Caco-2 (cell line): ENCODE results near the gene ZBTB22. TPM values are rescaled to one million over a fixed set of nuclear protein-coding genes. Genes with fewer than 3 reads are reported as not detected.
A peak's percentile ranks its signal among the peaks of the same experiment; 100 is the strongest.

ENCODE experiments used
- BruUV-seq: library from RNA; stranded (reverse); fragments of 400-500 nt; replicated peaks from 2 replicates; lab custom pipeline; 2021; lab: Mats Ljungman, UMichigan
- CTCF ChIA-PET: fragments of 300-600 bp; sonication (Branson Sonifier 250); formaldehyde crosslinking; loops from one replicate; lab custom pipeline; 2022; ENCODE audit warnings: antibody characterized with exemption; lab: Charles Lee
- POLR2A ChIA-PET: fragments of 300-600 bp; sonication (Branson Sonifier 250); formaldehyde crosslinking; loops from one replicate; lab custom pipeline; 2022; ENCODE audit warnings: antibody characterized with exemption; lab: Charles Lee
- DNase-seq, 2 experiments: peaks; one replicate each; pipeline versions ENCODE4 v3.0.0 to v3.0.0-alpha.2; 2020 to 2022
- H3K27me3 ChIP-seq: replicated peaks from 2 replicates; pipeline ENCODE4 v1.6.0; 2011; ENCODE audit warnings: low read length; ENCODE audit not compliant: control insufficient read depth, insufficient read depth
- H3K36me3 ChIP-seq: 2 replicates; pipeline ENCODE4 v1.5.1; 2011; ENCODE audit warnings: low read length; ENCODE audit not compliant: control insufficient read depth, insufficient read depth
- H3K4me1 ChIP-seq: fragments of 250-450 bp; sonication (Bioruptor Pico); 2 replicates; pipeline ENCODE4 v1.5.1; 2020; ENCODE audit warnings: mild to moderate bottlenecking
- H3K4me3 ChIP-seq: 2 replicates; pipeline ENCODE4 v1.5.1; 2011; ENCODE audit warnings: low read depth, mild to moderate bottlenecking, control low read depth, low read length
- H3K9me3 ChIP-seq: fragments of 250-450 bp; sonication (Bioruptor Pico); 2 replicates; pipeline ENCODE4 v1.5.1; 2020; ENCODE audit warnings: mild to moderate bottlenecking, moderate library complexity
- H3K27ac Mint-ChIP-seq: one replicate; pipeline ENCODE4 v1.8.0; 2022; ENCODE audit warnings: mixed read lengths; ENCODE audit not compliant: unreplicated experiment
- H3K27me3 Mint-ChIP-seq: one replicate; pipeline ENCODE4 v1.8.0; 2022; ENCODE audit warnings: mixed read lengths; ENCODE audit not compliant: insufficient read depth, unreplicated experiment
- H3K36me3 Mint-ChIP-seq: one replicate; pipeline ENCODE4 v1.8.0; 2022; ENCODE audit warnings: mild to moderate bottlenecking, mixed read lengths; ENCODE audit not compliant: insufficient read depth, unreplicated experiment
- H3K4me1 Mint-ChIP-seq: one replicate; pipeline ENCODE4 v1.8.0; 2022; ENCODE audit warnings: low read depth, mixed read lengths; ENCODE audit not compliant: unreplicated experiment
- H3K4me3 Mint-ChIP-seq: one replicate; pipeline ENCODE4 v1.8.0; 2022; ENCODE audit warnings: mild to moderate bottlenecking, moderate library complexity, mixed read lengths; ENCODE audit not compliant: unreplicated experiment
- H3K9me3 Mint-ChIP-seq: one replicate; pipeline ENCODE4 v1.8.0; 2022; ENCODE audit warnings: mixed read lengths; ENCODE audit not compliant: unreplicated experiment
- CTCF ChIP-seq, 2 experiments: fragments of 200-600 bp in 1 of 2; IDR thresholded peaks; 1 replicate in 1 of 2; 2 replicates in 1 of 2; pipeline versions ENCODE4 v1.5.1 to v1.8.0; 2011 to 2022; ENCODE audit warnings: antibody characterized with exemption in 1 of 2, control low read depth in 1 of 2, inconsistent platforms in 1 of 2, low read depth in 1 of 2, low read length in 1 of 2, mild to moderate bottlenecking in 1 of 2, moderate library complexity in 1 of 2; ENCODE audit not compliant: insufficient read depth in 1 of 2, severe bottlenecking in 1 of 2, unreplicated experiment in 1 of 2
- intact Hi-C: fragments of 100-400 bp; cut with micrococcal nuclease; formaldehyde crosslinking; loops from one replicate; pipeline ENCODE4 v1.10.0; 2022; ENCODE audit not compliant: unreplicated experiment
- total RNA-seq: library from RNA; stranded (reverse); gene quantifications from 2 replicates; pipeline ENCODE4 v1.2.3, GENCODE V29; 2022

The ZBTB22 gene
- total RNA-seq, 1 experiment from 2014 or later, result 11.5 TPM

DNA sequence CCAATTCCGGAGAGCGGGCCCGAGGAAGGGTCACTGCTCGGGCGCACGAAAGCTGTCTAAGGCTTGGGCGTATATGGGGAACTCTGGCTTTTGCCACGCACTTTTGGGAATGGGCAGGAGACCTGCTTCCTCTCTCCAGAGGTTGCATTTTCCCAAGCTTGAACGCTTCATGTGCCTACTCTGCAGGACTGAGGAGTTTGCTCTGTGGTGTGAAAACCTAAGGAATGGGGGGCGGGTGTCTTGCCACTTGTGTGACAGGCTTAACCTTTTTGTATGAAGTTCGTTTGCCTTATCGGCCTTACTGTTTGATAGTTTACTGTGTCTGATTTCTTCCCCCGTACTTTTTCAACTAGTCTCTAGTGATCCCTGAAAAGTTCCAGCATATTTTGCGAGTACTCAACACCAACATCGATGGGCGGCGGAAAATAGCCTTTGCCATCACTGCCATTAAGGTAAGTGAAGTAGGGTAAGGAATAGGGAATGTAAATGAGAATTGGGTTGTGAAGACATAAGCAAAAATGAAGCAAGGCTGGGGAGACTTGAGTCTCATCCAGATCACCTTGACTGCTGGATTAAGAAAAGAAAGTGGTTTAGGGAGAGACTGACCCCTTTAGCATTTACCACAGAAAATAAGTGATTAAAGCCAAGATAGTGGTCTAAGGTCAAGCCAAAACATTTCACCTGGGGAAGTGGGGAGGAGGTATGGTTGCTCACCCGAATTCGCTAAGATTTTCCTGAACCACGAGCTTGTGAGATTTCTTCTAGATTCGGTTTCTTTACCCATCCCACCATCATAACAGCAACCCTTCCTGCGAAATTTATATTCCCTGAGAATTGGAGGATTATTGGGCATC, 45.0 kb downstream of the ZBTB22 start:
- ChIA-PET POLR2A (interaction anchor here (1.3 to 2.3 kb wide), 6 partner anchors 13 to 301 kb away, joined by 7 to 17 read pairs (median 11); partner anchors contain the start of genes PFDN6, WDR46 and ZBTB22), CTCF (interaction anchor here (0.6 to 1.3 kb wide), 3 partner anchors 45 to 231 kb away, joined by 4 to 21 read pairs (median 4); partner anchors contain the start of genes CUTA and ZBTB22)
- TF ChIP-seq CTCF (IDR thresholded peaks at IDR 0.05; ENCODE audit: insufficient read depth in 1 of 2, low read depth in 1 of 2, low read length in 1 of 2, severe bottlenecking in 1 of 2, unreplicated experiment in 1 of 2), result no peak
- peaks cover 24% of the 10 kb centered on the region for H3K4me1 Mint-ChIP-seq
- Histone ChIP-seq H3K36me3 (peaks cover 9% of the 10 kb centered on the region), H3K9me3 (no peaks in the 10 kb centered on the region), H3K4me1 (peaks cover 18% of the 10 kb centered on the region), H3K4me3 (peak overlapping the region; percentile 56), H3K27me3 (no peaks in the 10 kb centered on the region)
- BruUV-seq, result TSS peak; percentile 70
- H3K36me3 Mint-ChIP-seq, result peaks cover 63% of the 10 kb centered on the region
- H3K9me3 Mint-ChIP-seq, result no peaks in the 10 kb centered on the region
- H3K27ac Mint-ChIP-seq, result peak overlapping the region; percentile 100
- H3K4me3 Mint-ChIP-seq, result peak overlapping the region; percentile 95
- no peaks in the 10 kb centered on the region for H3K27me3 Mint-ChIP-seq
- intact Hi-C loops, result no loop called here
- no peak for DNase-seq

DNA sequence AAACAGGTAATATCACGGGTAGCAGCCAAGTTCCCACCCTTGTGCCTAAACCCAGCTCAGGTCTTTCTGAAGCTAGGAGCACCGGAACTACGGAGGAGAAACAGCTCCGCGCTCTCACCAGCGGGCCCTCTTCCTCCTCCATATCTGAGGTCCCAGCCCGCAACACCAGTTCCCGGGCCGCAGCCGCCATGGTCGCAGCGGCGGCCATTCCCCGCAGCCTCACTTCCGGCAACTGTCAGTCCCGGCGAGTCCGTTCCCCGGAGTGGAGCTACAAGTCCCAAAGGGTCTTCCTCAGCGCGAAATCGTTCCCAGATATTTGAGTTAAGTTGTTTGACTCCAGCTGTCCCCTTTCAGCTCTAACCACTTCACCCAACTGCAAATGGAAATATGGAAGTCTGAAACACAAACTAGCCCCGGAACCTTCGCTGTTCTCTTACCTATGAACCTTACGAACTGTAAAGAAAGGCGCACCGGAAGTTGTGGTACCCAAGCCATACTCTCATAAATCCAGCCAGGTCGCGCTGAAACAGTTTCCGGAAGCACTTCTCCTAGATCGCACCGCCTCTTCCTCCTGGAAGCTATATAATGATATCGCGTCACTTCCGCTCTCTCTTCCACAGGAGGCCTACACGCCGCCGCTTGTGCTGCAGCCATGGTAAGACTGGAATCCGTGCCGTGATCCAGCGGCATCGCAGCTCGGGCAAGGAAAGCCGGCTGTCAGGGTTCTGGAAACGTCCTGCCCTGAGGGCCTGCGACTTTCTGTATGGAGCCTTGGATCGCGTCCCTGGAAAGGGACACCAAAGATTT, 45.9 kb downstream of the ZBTB22 start, which contains the start of the genes RPS18 and VPS52:
TSS of gene RPS18 (plus strand) at position 608 of the 807 bp plus-strand sequence. CDS start at position 653, 45 bp downstream.
TSS of gene VPS52 (minus strand) at position 409 of the 807 bp plus-strand sequence. CDS start at position 208, 201 bp downstream.
- Mint-ChIP-seq H3K27ac (peak within 1 kb of the TSS; percentile 100), H3K27me3 (no peaks in the 10 kb centered on the region), H3K4me1 (peaks cover 24% of the 10 kb centered on the region), H3K4me3 (peak within 1 kb of the TSS; percentile 95), H3K9me3 (no peaks in the 10 kb centered on the region), H3K36me3 (peaks cover 55% of the 10 kb centered on the region)
- Histone ChIP-seq H3K9me3 (no peaks in the 10 kb centered on the region), H3K4me3 (peak within 1 kb of the TSS; percentile 56), H3K27me3 (no peaks in the 10 kb centered on the region), H3K36me3 (peaks cover 9% of the 10 kb centered on the region), H3K4me1 (peaks cover 18% of the 10 kb centered on the region)
- DNase-seq, result peak; percentile 93 to 97
- TSS peak; percentile 83 for BruUV-seq
- POLR2A ChIA-PET, result interaction anchor here (0.6 to 2.3 kb wide), 11 partner anchors 12 to 300 kb away, joined by 3 to 17 read pairs (median 7); partner anchors contain the start of genes CUTA, PFDN6, WDR46 and ZBTB22
- CTCF ChIA-PET, result interaction anchor here (0.6 to 1.3 kb wide), 6 partner anchors 22 to 232 kb away, joined by 3 to 21 read pairs (median 4); partner anchors contain the start of genes CUTA, RGL2 and ZBTB22
- TF ChIP-seq CTCF (IDR thresholded peaks at IDR 0.05; ENCODE audit: insufficient read depth in 1 of 2, low read depth in 1 of 2, low read length in 1 of 2, severe bottlenecking in 1 of 2, unreplicated experiment in 1 of 2), result no peak
- intact Hi-C loops, result loop anchor here (1.0 kb wide), 1 partner anchor 22 kb away; no protein-coding TSS in a partner anchor
